ENCODE measurements around the gene EMX1. TPM values are rescaled to one million over a fixed set of nuclear protein-coding genes. Genes with fewer than 3 reads are reported as not detected.

EMX1 gene
- total and polyA plus RNA-seq, 2 of the 13 experiments (the other 11 are each of a cell fraction or from before 2014, with no cell fraction given), result 0.62 to 4.9 TPM

DNA sequence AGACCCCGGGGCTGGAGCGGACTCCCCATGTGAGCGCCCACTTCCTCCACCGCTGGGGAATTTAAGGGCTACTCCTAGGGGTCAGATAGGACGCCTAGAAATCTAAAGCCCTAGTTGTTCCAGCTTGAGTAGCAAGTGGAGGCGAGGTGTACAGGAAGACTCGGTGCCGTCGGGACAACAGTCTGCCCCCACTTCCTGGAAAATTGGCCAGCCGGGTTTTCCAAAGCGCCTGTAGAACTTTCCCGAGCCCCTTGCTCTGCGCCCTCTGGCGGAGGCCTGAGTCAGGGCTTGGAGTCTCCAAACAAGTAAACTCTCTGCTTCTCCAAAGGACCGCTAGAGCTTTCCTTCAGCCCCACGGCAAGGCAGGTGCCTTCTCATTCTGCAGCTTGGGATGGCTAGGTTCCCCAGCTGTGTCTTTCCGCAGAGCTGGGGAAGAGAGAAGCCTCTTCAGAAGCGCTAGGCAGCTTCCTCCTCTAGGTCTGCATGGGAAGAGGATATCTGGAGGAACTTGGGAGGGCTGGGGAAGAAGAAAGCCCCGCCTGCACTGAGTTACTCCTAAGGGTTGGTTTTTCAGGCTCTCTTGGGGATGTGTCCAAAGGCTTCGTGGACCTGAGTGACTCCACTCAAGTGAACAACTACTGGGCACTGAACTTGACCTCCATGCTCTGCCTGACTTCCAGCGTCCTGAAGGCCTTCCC is 29.4 kb upstream of the EMX1 start (continued):
- TF ChIP-seq ZNF546 (CRISPR knock-in tag; conservative IDR thresholded peaks at IDR 0.05) (peak; percentile 38; the same call in 1 of the 2 replicates), MBNL3 (CRISPR knock-in tag; conservative IDR thresholded peaks at IDR 0.05) (no peak), ZNF12 (CRISPR knock-in tag; IDR thresholded peaks at IDR 0.05) (peak; percentile 68; the same call in 1 of the 2 replicates), MXI1 (IDR thresholded peaks at IDR 0.05; ENCODE audit: borderline replicate concordance, low read depth, low read length) (peak; percentile 62; the same call in 1 of the 3 replicates), EED (CRISPR knock-in tag; IDR thresholded peaks at IDR 0.05) (peak; percentile 77), ZNF484 (CRISPR knock-in tag; IDR thresholded peaks at IDR 0.05; ENCODE audit: borderline replicate concordance, low read depth) (no peak), MIER2 (CRISPR knock-in tag; IDR thresholded peaks at IDR 0.05) (peak; percentile 86), PPARG (CRISPR knock-in tag; conservative IDR thresholded peaks at IDR 0.05) (peak; percentile 51), HNF4A (CRISPR knock-in tag; IDR thresholded peaks at IDR 0.05) (no peak), ZFP1 (CRISPR knock-in tag; IDR thresholded peaks at IDR 0.05) (peak; percentile 81; the same call in 1 of the 2 replicates), SIX4 (CRISPR knock-in tag; IDR thresholded peaks at IDR 0.05) (peak; percentile 53; the same call in 1 of the 2 replicates), ELF3 (CRISPR knock-in tag; IDR thresholded peaks at IDR 0.05) (peak; percentile 84), ZNF878 (CRISPR knock-in tag; IDR thresholded peaks at IDR 0.05) (no peak), DMAP1 (CRISPR knock-in tag; IDR thresholded peaks at IDR 0.05) (0 out of 2 replicates have a peak, but pooled peaks have one; percentile 15), ZNF777 (CRISPR knock-in tag; IDR thresholded peaks at IDR 0.05) (peak; percentile 95), RFX5 (IDR thresholded peaks at IDR 0.05; ENCODE audit: low read depth, low read length) (no peak), TMF1 (CRISPR knock-in tag; IDR thresholded peaks at IDR 0.05; ENCODE audit: low read depth) (no peak), KDM3A (CRISPR knock-in tag; IDR thresholded peaks at IDR 0.05; ENCODE audit: low read depth) (no peak; the same call in 1 of the 2 replicates), ZNF746 (CRISPR knock-in tag; IDR thresholded peaks at IDR 0.05) (peak; percentile 72), ADNP (CRISPR knock-in tag; IDR thresholded peaks at IDR 0.05) (no peak)
- TF ChIP-seq, protein P1, sequence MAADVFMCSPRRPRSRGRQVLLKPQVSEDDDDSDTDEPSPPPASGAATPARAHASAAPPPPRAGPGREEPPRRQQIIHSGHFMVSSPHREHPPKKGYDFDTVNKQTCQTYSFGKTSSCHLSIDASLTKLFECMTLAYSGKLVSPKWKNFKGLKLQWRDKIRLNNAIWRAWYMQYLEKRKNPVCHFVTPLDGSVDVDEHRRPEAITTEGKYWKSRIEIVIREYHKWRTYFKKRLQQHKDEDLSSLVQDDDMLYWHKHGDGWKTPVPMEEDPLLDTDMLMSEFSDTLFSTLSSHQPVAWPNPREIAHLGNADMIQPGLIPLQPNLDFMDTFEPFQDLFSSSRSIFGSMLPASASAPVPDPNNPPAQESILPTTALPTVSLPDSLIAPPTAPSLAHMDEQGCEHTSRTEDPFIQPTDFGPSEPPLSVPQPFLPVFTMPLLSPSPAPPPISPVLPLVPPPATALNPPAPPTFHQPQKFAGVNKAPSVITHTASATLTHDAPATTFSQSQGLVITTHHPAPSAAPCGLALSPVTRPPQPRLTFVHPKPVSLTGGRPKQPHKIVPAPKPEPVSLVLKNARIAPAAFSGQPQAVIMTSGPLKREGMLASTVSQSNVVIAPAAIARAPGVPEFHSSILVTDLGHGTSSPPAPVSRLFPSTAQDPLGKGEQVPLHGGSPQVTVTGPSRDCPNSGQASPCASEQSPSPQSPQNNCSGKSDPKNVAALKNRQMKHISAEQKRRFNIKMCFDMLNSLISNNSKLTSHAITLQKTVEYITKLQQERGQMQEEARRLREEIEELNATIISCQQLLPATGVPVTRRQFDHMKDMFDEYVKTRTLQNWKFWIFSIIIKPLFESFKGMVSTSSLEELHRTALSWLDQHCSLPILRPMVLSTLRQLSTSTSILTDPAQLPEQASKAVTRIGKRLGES (CRISPR knock-in tag; IDR thresholded peaks at IDR 0.05; ENCODE audit: borderline replicate concordance), result no peak
- TF ChIP-seq, protein P2, sequence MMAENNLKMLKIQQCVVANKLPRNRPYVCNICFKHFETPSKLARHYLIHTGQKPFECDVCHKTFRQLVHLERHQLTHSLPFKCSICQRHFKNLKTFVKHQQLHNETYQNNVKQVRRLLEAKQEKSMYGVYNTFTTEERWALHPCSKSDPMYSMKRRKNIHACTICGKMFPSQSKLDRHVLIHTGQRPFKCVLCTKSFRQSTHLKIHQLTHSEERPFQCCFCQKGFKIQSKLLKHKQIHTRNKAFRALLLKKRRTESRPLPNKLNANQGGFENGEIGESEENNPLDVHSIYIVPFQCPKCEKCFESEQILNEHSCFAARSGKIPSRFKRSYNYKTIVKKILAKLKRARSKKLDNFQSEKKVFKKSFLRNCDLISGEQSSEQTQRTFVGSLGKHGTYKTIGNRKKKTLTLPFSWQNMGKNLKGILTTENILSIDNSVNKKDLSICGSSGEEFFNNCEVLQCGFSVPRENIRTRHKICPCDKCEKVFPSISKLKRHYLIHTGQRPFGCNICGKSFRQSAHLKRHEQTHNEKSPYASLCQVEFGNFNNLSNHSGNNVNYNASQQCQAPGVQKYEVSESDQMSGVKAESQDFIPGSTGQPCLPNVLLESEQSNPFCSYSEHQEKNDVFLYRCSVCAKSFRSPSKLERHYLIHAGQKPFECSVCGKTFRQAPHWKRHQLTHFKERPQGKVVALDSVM (CRISPR knock-in tag; IDR thresholded peaks at IDR 0.05), result no peak
- TF ChIP-seq, protein P3, sequence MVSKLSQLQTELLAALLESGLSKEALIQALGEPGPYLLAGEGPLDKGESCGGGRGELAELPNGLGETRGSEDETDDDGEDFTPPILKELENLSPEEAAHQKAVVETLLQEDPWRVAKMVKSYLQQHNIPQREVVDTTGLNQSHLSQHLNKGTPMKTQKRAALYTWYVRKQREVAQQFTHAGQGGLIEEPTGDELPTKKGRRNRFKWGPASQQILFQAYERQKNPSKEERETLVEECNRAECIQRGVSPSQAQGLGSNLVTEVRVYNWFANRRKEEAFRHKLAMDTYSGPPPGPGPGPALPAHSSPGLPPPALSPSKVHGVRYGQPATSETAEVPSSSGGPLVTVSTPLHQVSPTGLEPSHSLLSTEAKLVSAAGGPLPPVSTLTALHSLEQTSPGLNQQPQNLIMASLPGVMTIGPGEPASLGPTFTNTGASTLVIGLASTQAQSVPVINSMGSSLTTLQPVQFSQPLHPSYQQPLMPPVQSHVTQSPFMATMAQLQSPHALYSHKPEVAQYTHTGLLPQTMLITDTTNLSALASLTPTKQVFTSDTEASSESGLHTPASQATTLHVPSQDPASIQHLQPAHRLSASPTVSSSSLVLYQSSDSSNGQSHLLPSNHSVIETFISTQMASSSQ (IDR thresholded peaks at IDR 0.05; ENCODE audit: low read depth), result no peak
- TF ChIP-seq, protein P3 (CRISPR knock-in tag; IDR thresholded peaks at IDR 0.05; ENCODE audit: borderline replicate concordance), result no peak; the same call in 1 of the 2 replicates

All from HepG2 (cell line).